Muscle of leg (tissue), 11 donors: ENCODE data around the gene PCDHGA2. TPM values are rescaled to one million over a fixed set of nuclear protein-coding genes. Genes with fewer than 3 reads are reported as not detected.
"Not testable (repeated sequence)": the region's sequence is repeated elsewhere in the genome, so short reads cannot be mapped to it uniquely, and the experiment has no call there.

Source experiments
- DNase-seq: peaks from one replicate; pipeline ENCODE4 v3.0.0; 2013
- H3K27ac ChIP-seq: one replicate; pipeline ENCODE4 v1.5.1; 2013; ENCODE audit warnings: mild to moderate bottlenecking, low read length, control low read depth
- H3K27me3 ChIP-seq: one replicate; pipeline ENCODE4 v1.6.1; 2013; ENCODE audit warnings: low read length; ENCODE audit not compliant: control insufficient read depth, insufficient read depth
- H3K36me3 ChIP-seq: one replicate; pipeline ENCODE4 v1.6.1; 2013; ENCODE audit warnings: low read length; ENCODE audit not compliant: control insufficient read depth, insufficient read depth
- H3K4me1 ChIP-seq: one replicate; pipeline ENCODE4 v1.6.1; 2013; ENCODE audit warnings: low read length; ENCODE audit not compliant: control insufficient read depth, insufficient read depth
- H3K4me3 ChIP-seq: one replicate; pipeline ENCODE4 v1.5.1; 2013; ENCODE audit warnings: low read length, control low read depth
- H3K9me3 ChIP-seq: replicated peaks from 2 replicates; pipeline ENCODE4 v1.6.1; 2013; ENCODE audit warnings: low read depth, low read length; ENCODE audit not compliant: control insufficient read depth
- WGBS: methylation state at CpG from one replicate; pipeline ENCODE4 v1.1.5; 2013; ENCODE audit warnings: missing lambda C conversion rate; ENCODE audit not compliant: insufficient coverage; 5-methylcytosine and 5-hydroxymethylcytosine counted together
- polyA plus RNA-seq, 8 donors: library from polyadenylated mRNA; unstranded; fragments of 120-200 nt; gene quantifications; one replicate each; pipeline versions ENCODE4 v1.2.1 to v1.2.3, GENCODE V29; 2013; ENCODE audit warnings: inconsistent platforms in 1 of 8, low replicate concordance in 1 of 8; ENCODE audit not compliant: insufficient read length in 8 of 8, insufficient read depth in 1 of 8
- total RNA-seq: library from RNA; stranded (reverse); fragments of 120-200 nt; gene quantifications from one replicate; pipeline ENCODE4 v1.2.4, GENCODE V29; 2013

The PCDHGA2 gene
- total and polyA plus RNA-seq, 9 donors, result 1.6 to 2.8 (median 2.0) TPM

GRCh38 chr5:141345327-141345726 lies 6.8 kb downstream of the PCDHGA2 start:
- no peaks in the 10 kb centered on the region for H3K36me3 ChIP-seq
- H3K4me3 ChIP-seq, result no peak overlapping the region
- WGBS, result 50% methylated on average over 13 of the region's 20 CpGs
- H3K27ac ChIP-seq, result no peak overlapping the region
- H3K27me3 ChIP-seq, result peaks cover 2% of the 10 kb centered on the region
- peaks cover 49% of the 10 kb centered on the region for H3K9me3 ChIP-seq
- no peaks in the 10 kb centered on the region for H3K4me1 ChIP-seq
- DNase-seq, result no peak

- not testable (repeated sequence) for H3K27ac ChIP-seq, H3K27me3 ChIP-seq, H3K4me3 ChIP-seq, H3K36me3 ChIP-seq, H3K4me1 ChIP-seq, DNase-seq
- WGBS, result 40% methylated on average over 1 of the region's 35 CpGs
- peaks cover 51% of the 10 kb centered on the region for H3K9me3 ChIP-seq
Observed at GRCh38 chr5:141346017-141346416, 7.5 kb downstream of the PCDHGA2 start.

- Histone ChIP-seq H3K4me1 (no peaks in the 10 kb centered on the region), H3K27ac (no peak within 1 kb of the TSS), H3K36me3 (no peaks in the 10 kb centered on the region), H3K27me3 (peaks cover 3% of the 10 kb centered on the region), H3K9me3 (peaks cover 45% of the 10 kb centered on the region), H3K4me3 (no peak within 1 kb of the TSS)
- WGBS, result 34% methylated on average over 27 of the region's 29 CpGs
- DNase-seq, result peak; percentile 11
Observed at GRCh38 chr5:141349917-141350619, 11.5 kb downstream of the PCDHGA2 start, which contains the start of gene PCDHGB1. Gene PCDHGB1, plus strand, starts transcription at chr5:141350099. Its CDS starts 162 bp downstream, at chr5:141350261.

GRCh38 chr5:141351591-141351990 lies 13.0 kb downstream of the PCDHGA2 start:
- no peak overlapping the region for H3K27ac ChIP-seq
- 47% methylated on average over 16 of the region's 36 CpGs for WGBS
- H3K9me3 ChIP-seq, result peaks cover 52% of the 10 kb centered on the region
- peaks cover 3% of the 10 kb centered on the region for H3K27me3 ChIP-seq
- DNase-seq, result no peak
- no peaks in the 10 kb centered on the region for H3K4me1 ChIP-seq
- no peak overlapping the region for H3K4me3 ChIP-seq
- no peaks in the 10 kb centered on the region for H3K36me3 ChIP-seq

- H3K36me3 ChIP-seq, result no peaks in the 10 kb centered on the region
- no peak within 1 kb of the TSS for H3K27ac ChIP-seq
- no peak within 1 kb of the TSS for H3K4me3 ChIP-seq
- peak; percentile 0 for DNase-seq
- H3K4me1 ChIP-seq, result no peaks in the 10 kb centered on the region
- H3K27me3 ChIP-seq, result peaks cover 3% of the 10 kb centered on the region
- 16% methylated on average over 29 of the region's 29 CpGs for WGBS
- H3K9me3 ChIP-seq, result peaks cover 59% of the 10 kb centered on the region
Observed at GRCh38 chr5:141354900-141355469, 16.4 kb downstream of the PCDHGA2 start, which contains the start of gene PCDHGA4. Gene PCDHGA4, plus strand, starts transcription at chr5:141355021. Its CDS starts 87 bp downstream, at chr5:141355108.

GRCh38 chr5:141355641-141356040 lies 17.1 kb downstream of the PCDHGA2 start:
- Histone ChIP-seq H3K9me3 (peaks cover 60% of the 10 kb centered on the region), H3K4me3 (no peak overlapping the region), H3K36me3 (no peaks in the 10 kb centered on the region), H3K27ac (no peak overlapping the region), H3K27me3 (peaks cover 2% of the 10 kb centered on the region), H3K4me1 (no peaks in the 10 kb centered on the region)
- WGBS, result 70% methylated on average over 22 of the region's 24 CpGs
- no peak for DNase-seq

- peaks cover 61% of the 10 kb centered on the region for H3K9me3 ChIP-seq
- DNase-seq, result no peak
- H3K27ac ChIP-seq, result no peak overlapping the region
- H3K4me3 ChIP-seq, result no peak overlapping the region
- peaks cover 2% of the 10 kb centered on the region for H3K27me3 ChIP-seq
- H3K4me1 ChIP-seq, result no peaks in the 10 kb centered on the region
- WGBS, result 75% methylated on average over 3 of the region's 5 CpGs
- H3K36me3 ChIP-seq, result no peaks in the 10 kb centered on the region
Observed at GRCh38 chr5:141356133-141356532, 17.6 kb downstream of the PCDHGA2 start.

GRCh38 chr5:141356950-141357349 lies 18.4 kb downstream of the PCDHGA2 start:
- Histone ChIP-seq H3K4me3 (no peak overlapping the region), H3K27me3 (no peaks in the 10 kb centered on the region), H3K36me3 (no peaks in the 10 kb centered on the region), H3K9me3 (peaks cover 61% of the 10 kb centered on the region), H3K27ac (no peak overlapping the region), H3K4me1 (no peaks in the 10 kb centered on the region)
- WGBS, result 67% methylated on average over 19 of the region's 19 CpGs
- DNase-seq, result no peak

GRCh38 chr5:141359790-141360426 lies 21.3 kb downstream of the PCDHGA2 start, which contains the start of gene PCDHGB2:
Gene PCDHGB2, plus strand, starts transcription at chr5:141359994. Its CDS starts 142 bp downstream, at chr5:141360136.
- WGBS, result 22% methylated on average over 16 of the region's 24 CpGs
- Histone ChIP-seq H3K36me3 (no peaks in the 10 kb centered on the region), H3K9me3 (peaks cover 74% of the 10 kb centered on the region), H3K4me3 (peak within 1 kb of the TSS; percentile 18), H3K27me3 (peaks cover 10% of the 10 kb centered on the region), H3K27ac (no peak within 1 kb of the TSS), H3K4me1 (no peaks in the 10 kb centered on the region)
- peak; percentile 14 for DNase-seq

GRCh38 chr5:141360685-141361084 lies 22.1 kb downstream of the PCDHGA2 start:
- H3K4me1 ChIP-seq, result no peaks in the 10 kb centered on the region
- H3K9me3 ChIP-seq, result peaks cover 78% of the 10 kb centered on the region
- no peak for DNase-seq
- H3K27ac ChIP-seq, result no peak overlapping the region
- no peak overlapping the region for H3K4me3 ChIP-seq
- H3K36me3 ChIP-seq, result no peaks in the 10 kb centered on the region
- WGBS, result 50% methylated on average over 8 of the region's 15 CpGs
- peaks cover 14% of the 10 kb centered on the region for H3K27me3 ChIP-seq
